OCI-LY7 (cell line): ENCODE data around the gene DELE1.

Source experiments
- EZH2phosphoT487 ChIP-seq: fragments of 200-600 bp; sonication (generic); IDR thresholded peaks from 2 replicates; pipeline ENCODE4 v1.6.1; 2018; ENCODE audit warnings: low read depth, borderline replicate concordance, mild to moderate bottlenecking, mixed run types, antibody characterized with exemption, low read length, moderate library complexity, mixed read lengths
- TF ChIP-seq, protein P1 (sequence below): fragments of 200-600 bp; sonication (generic); conservative IDR thresholded peaks from 2 replicates; pipeline ENCODE4 v1.5.1; 2014; ENCODE audit warnings: mild to moderate bottlenecking, antibody characterized with exemption, low read length, moderate library complexity, mixed read lengths

GRCh38 chr5:141950207-141951005 lies 26.7 kb downstream of the DELE1 start:
- TF ChIP-seq, protein P1, sequence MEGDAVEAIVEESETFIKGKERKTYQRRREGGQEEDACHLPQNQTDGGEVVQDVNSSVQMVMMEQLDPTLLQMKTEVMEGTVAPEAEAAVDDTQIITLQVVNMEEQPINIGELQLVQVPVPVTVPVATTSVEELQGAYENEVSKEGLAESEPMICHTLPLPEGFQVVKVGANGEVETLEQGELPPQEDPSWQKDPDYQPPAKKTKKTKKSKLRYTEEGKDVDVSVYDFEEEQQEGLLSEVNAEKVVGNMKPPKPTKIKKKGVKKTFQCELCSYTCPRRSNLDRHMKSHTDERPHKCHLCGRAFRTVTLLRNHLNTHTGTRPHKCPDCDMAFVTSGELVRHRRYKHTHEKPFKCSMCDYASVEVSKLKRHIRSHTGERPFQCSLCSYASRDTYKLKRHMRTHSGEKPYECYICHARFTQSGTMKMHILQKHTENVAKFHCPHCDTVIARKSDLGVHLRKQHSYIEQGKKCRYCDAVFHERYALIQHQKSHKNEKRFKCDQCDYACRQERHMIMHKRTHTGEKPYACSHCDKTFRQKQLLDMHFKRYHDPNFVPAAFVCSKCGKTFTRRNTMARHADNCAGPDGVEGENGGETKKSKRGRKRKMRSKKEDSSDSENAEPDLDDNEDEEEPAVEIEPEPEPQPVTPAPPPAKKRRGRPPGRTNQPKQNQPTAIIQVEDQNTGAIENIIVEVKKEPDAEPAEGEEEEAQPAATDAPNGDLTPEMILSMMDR = no peak
- TF ChIP-seq EZH2phosphoT487 = no peak
